H1 (cell line): ENCODE results near the gene NBPF6. TPM values are rescaled to one million over a fixed set of nuclear protein-coding genes. Genes with fewer than 3 reads are reported as not detected.

Experiments used
- CTCF ChIA-PET: fragments of 300-600 bp; sonication (Branson Sonifier 250); formaldehyde crosslinking; loops from one replicate; lab custom pipeline; 2021; ENCODE audit not compliant: partially characterized antibody; lab: Charles Lee
- POLR2A ChIA-PET: fragments of 300-600 bp; sonication (Branson Sonifier 250); formaldehyde crosslinking; loops from one replicate; lab custom pipeline; 2021; ENCODE audit warnings: inconsistent platforms; ENCODE audit not compliant: partially characterized antibody; lab: Charles Lee
- DNase-seq, 2 experiments: peaks; one replicate each; pipeline versions ENCODE4 v3.0.0 to v3.0.0-alpha.2; 2010 to 2022; ENCODE audit warnings: low spot score in 2 of 2, low read depth in 1 of 2, mixed read lengths in 1 of 2
- FAIRE-seq: peaks from 2 replicates; lab custom pipeline; 2011; peaks lifted over from hg19 to GRCh38; lab: Jason Lieb, UNC
- H2AFZ ChIP-seq: 2 replicates; pipeline ENCODE4 v1.8.1; 2012; ENCODE audit warnings: low read length, inconsistent platforms
- H2AK5ac ChIP-seq: 2 replicates; pipeline ENCODE4 v1.6.1; 2013; ENCODE audit warnings: low read depth, low read length
- H2BK120ac ChIP-seq: replicated peaks from 2 replicates; pipeline ENCODE3; 2013; ENCODE audit warnings: low read depth, low read length, inconsistent platforms
- H2BK12ac ChIP-seq: 2 replicates; pipeline ENCODE4 v1.6.1; 2013; ENCODE audit warnings: low read depth, low read length
- H2BK15ac ChIP-seq: 2 replicates; pipeline ENCODE4 v1.6.1; 2013; ENCODE audit warnings: low read length
- H2BK20ac ChIP-seq: 2 replicates; pipeline ENCODE4 v1.6.1; 2013; ENCODE audit warnings: low read length
- H2BK5ac ChIP-seq: 2 replicates; pipeline ENCODE4 v1.6.1; 2013; ENCODE audit warnings: low read depth, low read length
- H3K14ac ChIP-seq: 2 replicates; pipeline ENCODE4 v1.6.1; 2013; ENCODE audit warnings: inconsistent platforms; ENCODE audit not compliant: insufficient read length
- H3K18ac ChIP-seq: 2 replicates; pipeline ENCODE4 v1.6.1; 2013; ENCODE audit warnings: low read length; ENCODE audit errors: extremely low read depth
- H3K23ac ChIP-seq: 2 replicates; pipeline ENCODE4 v1.6.1; 2013; ENCODE audit warnings: inconsistent platforms; ENCODE audit not compliant: insufficient read length
- H3K23me2 ChIP-seq: 2 replicates; pipeline ENCODE4 v1.6.1; 2013; ENCODE audit warnings: low read depth, low read length
- H3K27ac ChIP-seq: 2 replicates; pipeline ENCODE4 v1.6.1; 2011; ENCODE audit warnings: low read depth, low read length, inconsistent platforms
- H3K27me3 ChIP-seq, 4 experiments: replicated peaks in 1 of 4; 1 replicate in 1 of 4; 2 replicates in 3 of 4; pipeline versions ENCODE4 v1.6.1 to v1.8.1; 2011 to 2013; ENCODE audit warnings: low read length in 3 of 4, mild to moderate bottlenecking in 3 of 4, inconsistent platforms in 2 of 4, mixed read lengths in 2 of 4, moderate library complexity in 1 of 4; ENCODE audit not compliant: control insufficient read depth in 3 of 4, insufficient read depth in 3 of 4; ENCODE audit errors: extremely low read depth in 1 of 4
- H3K36me3 ChIP-seq, 4 experiments: 2 replicates each; pipeline versions ENCODE4 v1.6.1 to v1.8.1; 2011 to 2013; ENCODE audit warnings: mild to moderate bottlenecking in 4 of 4, low read length in 3 of 4, moderate library complexity in 2 of 4, control low read depth in 1 of 4, inconsistent platforms in 1 of 4; ENCODE audit not compliant: insufficient read depth in 4 of 4, control insufficient read depth in 2 of 4
- H3K4ac ChIP-seq: replicated peaks from 2 replicates; pipeline ENCODE3; 2013; ENCODE audit warnings: low read length, low read depth, mixed read lengths, inconsistent platforms; ENCODE audit not compliant: insufficient read length
- H3K4me1 ChIP-seq, 4 experiments: replicated peaks in 1 of 4; 1 replicate in 1 of 4; 2 replicates in 3 of 4; pipeline versions ENCODE4 v1.6.1 to v1.8.1; 2011 to 2013; ENCODE audit warnings: low read length in 3 of 4, inconsistent platforms in 2 of 4, mixed read lengths in 1 of 4; ENCODE audit not compliant: insufficient read depth in 4 of 4, control insufficient read depth in 3 of 4
- H3K4me2 ChIP-seq, 2 experiments: 2 replicates each; pipeline versions ENCODE4 v1.6.1 to v1.8.1; 2011 to 2013; ENCODE audit warnings: low read depth in 2 of 2, low read length in 2 of 2, control low read depth in 1 of 2, inconsistent platforms in 1 of 2, mild to moderate bottlenecking in 1 of 2; ENCODE audit not compliant: insufficient read depth in 1 of 2
- H3K4me3 ChIP-seq, 4 experiments: fragments of 200-600, 300-600 bp in 1 of 4; sonication (generic), shearing (Covaris generic), sonication (Bioruptor Twin) in 1 of 4; 2 replicates each; pipeline versions ENCODE4 v1.5.1 to v1.8.1; 2011 to 2016; ENCODE audit warnings: low read length in 4 of 4, low read depth in 3 of 4, control low read depth in 2 of 4, inconsistent platforms in 2 of 4, mild to moderate bottlenecking in 2 of 4, mixed read lengths in 1 of 4, moderate library complexity in 1 of 4; ENCODE audit not compliant: insufficient read depth in 2 of 4; ENCODE audit errors: extremely low read depth in 1 of 4
- H3K56ac ChIP-seq: replicated peaks from 2 replicates; pipeline ENCODE3; 2013; ENCODE audit warnings: low read depth, mild to moderate bottlenecking, mixed read lengths, low read length, inconsistent platforms; ENCODE audit not compliant: insufficient read length
- H3K79me1 ChIP-seq: 2 replicates; pipeline ENCODE4 v1.6.1; 2013; ENCODE audit warnings: low read depth, low read length, control low read depth
- H3K79me2 ChIP-seq, 2 experiments: 2 replicates each; pipeline versions ENCODE4 v1.6.1 to v1.8.1; 2012 to 2013; ENCODE audit warnings: low read length in 2 of 2, mild to moderate bottlenecking in 2 of 2, inconsistent platforms in 1 of 2; ENCODE audit not compliant: insufficient read depth in 2 of 2, control insufficient read depth in 1 of 2
- H3K9ac ChIP-seq, 4 experiments: replicated peaks in 1 of 4; 1 replicate in 1 of 4; 2 replicates in 3 of 4; pipeline versions ENCODE4 v1.6.1 to v1.8.1; 2011 to 2013; ENCODE audit warnings: low read depth in 3 of 4, low read length in 3 of 4, control low read depth in 2 of 4, mild to moderate bottlenecking in 2 of 4, moderate library complexity in 2 of 4, inconsistent platforms in 1 of 4; ENCODE audit errors: extremely low read depth in 1 of 4
- H3K9me3 ChIP-seq, 2 experiments: 2 replicates each; pipeline versions ENCODE4 v1.6.1 to v1.8.1; 2012 to 2013; ENCODE audit warnings: mild to moderate bottlenecking in 2 of 2, moderate library complexity in 2 of 2, control low read depth in 1 of 2, inconsistent platforms in 1 of 2, low read depth in 1 of 2, low read length in 1 of 2, mixed read lengths in 1 of 2; ENCODE audit not compliant: insufficient read depth in 2 of 2
- H4K20me1 ChIP-seq, 2 experiments: replicated peaks in 1 of 2; 2 replicates each; pipeline versions ENCODE3 to v1.8.1; 2011 to 2013; ENCODE audit warnings: inconsistent platforms in 2 of 2, low read length in 2 of 2, mild to moderate bottlenecking in 1 of 2; ENCODE audit not compliant: insufficient read depth in 2 of 2, control insufficient read depth in 1 of 2
- H4K5ac ChIP-seq: 2 replicates; pipeline ENCODE4 v1.6.1; 2013; ENCODE audit warnings: low read length, low read depth, mixed read lengths, inconsistent platforms; ENCODE audit not compliant: insufficient read length
- H4K8ac ChIP-seq: 2 replicates; pipeline ENCODE4 v1.8.0; 2013; ENCODE audit warnings: mild to moderate bottlenecking, moderate library complexity, low read length, inconsistent platforms; ENCODE audit not compliant: insufficient read depth; ENCODE audit errors: extremely low read depth
- H4K91ac ChIP-seq: replicated peaks from 2 replicates; pipeline ENCODE3; 2013; ENCODE audit warnings: low read length, mixed read lengths, inconsistent platforms; ENCODE audit not compliant: insufficient read length
- HDAC6 ChIP-seq: IDR thresholded peaks from one replicate; pipeline ENCODE4 v1.7.1; 2012; ENCODE audit warnings: low read depth, mild to moderate bottlenecking, inconsistent platforms, low read length, moderate library complexity
- KDM1A ChIP-seq: fragments of 200-600, 300-600 bp; sonication (generic); IDR thresholded peaks from 2 replicates; pipeline ENCODE4 v1.7.1; 2016; ENCODE audit warnings: mild to moderate bottlenecking, low read length, borderline replicate concordance
- PHF8 ChIP-seq: fragments of 200-600 bp; sonication (generic); conservative IDR thresholded peaks from 2 replicates; pipeline ENCODE4 v1.7.1; 2012; ENCODE audit warnings: low read depth, mild to moderate bottlenecking, inconsistent platforms, low read length, moderate library complexity
- SIN3A ChIP-seq, 2 experiments: IDR thresholded peaks in 1 of 2; conservative IDR thresholded peaks in 1 of 2; 2 replicates each; pipeline ENCODE4 v1.6.1; 2011 to 2012; ENCODE audit warnings: low read length in 2 of 2, improper control_type of control experiment in 1 of 2, low read depth in 1 of 2, mild to moderate bottlenecking in 1 of 2
- SP1 ChIP-seq: IDR thresholded peaks from 2 replicates; pipeline ENCODE4 v1.6.1; 2011; ENCODE audit warnings: low read depth, low read length
- TAF1 ChIP-seq: IDR thresholded peaks from 2 replicates; pipeline ENCODE4 v1.6.1; 2011; ENCODE audit warnings: mild to moderate bottlenecking, low read depth, low read length
- WGBS, 2 experiments: shearing (Covaris generic) in 1 of 2; methylation state at CpG; one replicate each; pipeline versions ENCODE4 v1.1.6 to v1.1.7; 2013 to 2015; ENCODE audit warnings: low lambda C conversion rate in 2 of 2, mixed read lengths in 2 of 2, inconsistent platforms in 1 of 2, low coverage in 1 of 2, missing lambda C conversion rate in 1 of 2; ENCODE audit not compliant: insufficient replicate concordance in 2 of 2, insufficient coverage in 1 of 2, insufficient read length in 1 of 2; ENCODE audit errors: extremely low coverage in 1 of 2, missing lambda C conversion rate in 1 of 2; 5-methylcytosine and 5-hydroxymethylcytosine counted together
- polyA plus RNA-seq, 7 experiments: library from polyadenylated mRNA; depleted of rRNA in 3 of 7; stranded (reverse) in 5 of 7; unstranded in 2 of 7; fragments of >200 nt in 5 of 7; fragments of 200-250 nt in 2 of 7; gene quantifications; 1 replicate in 5 of 7; 2 replicates in 1 of 7; 4 replicates in 1 of 7; pipeline versions ENCODE4 v1.2.1 to v1.2.3, GENCODE V29; 2011 to 2013; ENCODE audit warnings: missing spikeins in 2 of 7, mixed read lengths in 2 of 7
- total RNA-seq: library from RNA; stranded (reverse); fragmentation: NEBNext Ultra II Directional; extraction: Animal tissue kit (Norgen Biotek cat#: 25700); gene quantifications from 2 replicates; pipeline ENCODE4 v1.2.1, GENCODE V29; 2021

NBPF6 gene
- total and polyA plus RNA-seq, 2 of the 8 experiments (the other 6 are each of a cell fraction or from before 2014, with no cell fraction given): not detected

DNA sequence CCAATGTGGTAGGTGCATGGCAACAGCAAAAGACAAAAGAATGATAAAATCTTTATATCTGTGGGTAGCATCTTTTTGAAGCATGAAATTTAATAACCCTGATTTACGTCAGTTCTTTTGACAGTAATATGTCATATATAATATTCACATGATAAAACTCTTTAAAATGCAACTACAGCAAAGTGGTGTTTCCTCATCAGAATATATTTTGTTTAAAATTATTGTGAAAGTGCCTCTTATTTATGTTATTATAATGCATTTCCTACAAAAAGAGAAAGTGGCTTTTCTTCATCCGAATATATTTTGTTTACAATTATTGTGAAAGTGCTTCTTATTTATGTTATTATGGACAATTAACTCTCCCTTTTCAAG is 62.9 kb downstream of the NBPF6 start:
- Histone ChIP-seq H3K27ac (no peak overlapping the region), H2BK15ac (no peak overlapping the region), H4K5ac (no peak overlapping the region), H4K91ac (no peak overlapping the region), H3K18ac (no peak overlapping the region), H2BK20ac (no peak overlapping the region), H3K36me3 (no peaks in the 10 kb centered on the region), H2AK5ac (no peak overlapping the region), H3K9ac (no peak overlapping the region), H2BK120ac (no peak overlapping the region), H2BK12ac (no peak overlapping the region), H3K79me1 (no peaks in the 10 kb centered on the region), H4K8ac (no peak overlapping the region), H3K4me2 (no peak overlapping the region), H3K56ac (no peak overlapping the region), H2BK5ac (no peak overlapping the region), H3K4me1 (no peaks in the 10 kb centered on the region), H3K14ac (no peak overlapping the region), H3K27me3 (no peaks in the 10 kb centered on the region), H3K4ac (no peak overlapping the region), H3K23me2 (no peaks in the 10 kb centered on the region), H3K9me3 (0 out of 4 replicates have a peak, but pooled peaks cover 0 to 10% of the 10 kb centered on the region in 2 experiments), H3K4me3 (no peak overlapping the region), H3K79me2 (no peaks in the 10 kb centered on the region), H2AFZ (no peak overlapping the region)
- WGBS, 2 experiments: 78% methylated on average over 2 of the region's 2 CpGs; no CpG with 5 or more reads in 1 of the 2 experiments
- ChIA-PET POLR2A (no interaction called here), CTCF (interaction anchor here (0.7 to 8.5 kb wide), 22 partner anchors 7 to 446 kb away, joined by 3 to 127 read pairs (median 4); partner anchors contain the start of gene EEIG2)
- no peak for FAIRE-seq
- TF ChIP-seq TAF1 (no peak), HDAC6 (no peak), PHF8 (no peak), KDM1A (no peak), SP1 (no peak), SIN3A (conservative IDR thresholded peaks at IDR 0.05 in 1 of 2, IDR thresholded peaks at IDR 0.05 in 1 of 2; ENCODE audit: low read depth in 1 of 2, low read length in 2 of 2) (no peak)
- TF ChIP-seq, all 59 proteins: peak for 0
- H3K23ac ChIP-seq: no peak overlapping the region
- no peak for DNase-seq
- no peaks in the 10 kb centered on the region for H4K20me1 ChIP-seq
